Measurements from ENCODE around the gene PKNOX2.

The PKNOX2 gene

DNA sequence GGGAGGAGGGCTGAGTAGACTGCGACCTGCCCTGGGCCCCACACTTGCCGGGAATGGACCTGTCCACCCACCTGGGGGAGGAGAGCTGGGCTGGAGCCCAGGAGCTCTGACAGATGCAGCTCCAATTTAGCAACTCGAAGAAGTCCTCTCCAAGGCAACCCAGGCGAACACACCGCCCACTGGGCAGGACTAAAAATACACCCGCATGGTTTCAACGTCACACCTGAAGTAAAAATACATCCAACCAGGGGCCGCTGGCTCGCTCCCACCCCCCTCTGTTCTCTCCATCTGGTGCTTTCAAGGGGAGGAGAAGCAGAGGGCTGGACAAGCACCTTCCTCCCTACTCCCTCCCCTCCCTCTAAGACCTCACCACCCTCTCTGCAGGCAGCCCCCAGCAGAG, 211.6 kb downstream of the PKNOX2 start:
- DNase-seq (ENCODE audit: low read depth in 3 of 3, low spot score in 1 of 3), result no peak

DNA sequence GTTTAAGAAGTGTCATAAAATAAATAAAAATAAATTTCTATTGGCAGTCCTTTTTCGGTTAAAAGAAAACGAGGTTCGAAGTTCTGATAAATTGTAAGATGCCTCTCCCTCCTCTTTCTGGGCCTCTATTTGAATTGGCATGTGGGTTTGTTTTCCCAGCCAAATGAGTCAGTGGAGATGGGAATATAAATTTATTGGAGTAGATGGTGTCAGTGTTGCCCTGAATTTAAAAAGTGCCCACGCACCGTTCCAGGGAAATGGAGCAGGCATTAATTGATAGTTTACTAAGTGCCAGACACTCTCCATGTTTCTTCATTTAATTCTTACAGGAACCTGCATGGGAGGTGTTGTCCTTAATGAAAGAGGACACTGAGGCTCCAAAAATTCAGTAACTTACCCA, 212.3 kb downstream of the PKNOX2 start:
- DNase-seq (ENCODE audit: low read depth in 3 of 3, low spot score in 1 of 3), result no peak

DNA sequence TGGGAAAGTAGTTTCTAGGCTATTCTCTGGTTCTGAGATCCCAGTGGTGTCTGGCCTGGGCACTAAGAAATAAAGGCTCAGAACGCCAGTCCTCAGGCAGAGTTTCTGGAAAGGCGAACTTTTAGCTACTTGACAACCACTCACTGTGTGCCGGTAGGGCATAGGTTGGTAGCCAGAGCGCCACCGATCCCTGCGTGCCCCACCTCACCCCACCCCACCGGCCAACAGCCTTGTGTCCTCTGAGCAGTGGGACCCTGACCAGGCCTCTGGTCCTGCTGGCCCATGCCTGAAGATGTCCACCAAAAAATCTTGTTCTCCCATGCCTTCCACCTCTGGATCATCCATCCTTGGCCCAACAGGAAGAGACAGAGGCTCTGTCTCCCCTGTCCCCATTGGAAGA, 213.5 kb downstream of the PKNOX2 start:
- no peak for DNase-seq (ENCODE audit: low read depth in 3 of 3, low spot score in 1 of 3)

DNA sequence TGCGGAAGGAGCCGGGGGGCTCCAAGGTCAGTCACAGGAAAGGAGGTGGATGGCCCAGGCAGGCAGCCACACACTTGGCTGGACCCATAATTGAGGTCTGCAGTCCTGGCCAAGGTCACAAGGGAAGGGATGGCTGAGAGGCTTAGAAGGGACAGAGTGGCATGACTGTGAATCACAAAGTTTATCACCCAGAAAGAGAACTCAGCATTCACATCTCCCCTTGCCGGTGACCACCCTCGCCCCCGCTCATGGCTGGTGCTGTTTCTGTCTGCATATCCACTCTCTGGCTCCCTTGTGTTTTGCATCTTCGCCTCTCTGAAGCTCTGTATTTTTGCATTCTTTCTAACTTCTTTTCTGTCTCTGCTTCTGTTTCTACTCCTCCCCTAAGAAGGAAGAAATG, 214.0 kb downstream of the PKNOX2 start:
- DNase-seq (ENCODE audit: low read depth in 3 of 3, low spot score in 1 of 3), result no peak

DNA sequence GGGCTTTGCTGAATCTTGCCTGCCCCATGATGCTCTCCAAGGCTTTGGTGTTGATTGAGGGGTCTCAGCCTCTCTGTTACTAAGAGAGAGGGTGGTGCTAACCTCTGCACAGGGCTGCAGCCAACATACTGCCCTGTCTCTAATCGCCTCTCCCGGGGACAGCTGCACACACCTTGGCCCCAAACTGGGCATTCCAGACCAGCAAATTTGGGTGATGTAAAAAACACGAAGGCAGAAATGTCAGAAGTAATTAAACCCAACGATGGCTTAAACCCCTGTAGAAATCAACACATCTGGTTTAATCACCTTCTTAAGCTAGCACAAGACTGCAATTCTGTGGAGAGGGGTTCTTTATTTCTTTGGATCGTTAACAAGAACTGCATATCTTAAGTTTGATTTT, 215.0 kb downstream of the PKNOX2 start:
- no peak for DNase-seq (ENCODE audit: low read depth in 3 of 3, low spot score in 1 of 3)

DNA sequence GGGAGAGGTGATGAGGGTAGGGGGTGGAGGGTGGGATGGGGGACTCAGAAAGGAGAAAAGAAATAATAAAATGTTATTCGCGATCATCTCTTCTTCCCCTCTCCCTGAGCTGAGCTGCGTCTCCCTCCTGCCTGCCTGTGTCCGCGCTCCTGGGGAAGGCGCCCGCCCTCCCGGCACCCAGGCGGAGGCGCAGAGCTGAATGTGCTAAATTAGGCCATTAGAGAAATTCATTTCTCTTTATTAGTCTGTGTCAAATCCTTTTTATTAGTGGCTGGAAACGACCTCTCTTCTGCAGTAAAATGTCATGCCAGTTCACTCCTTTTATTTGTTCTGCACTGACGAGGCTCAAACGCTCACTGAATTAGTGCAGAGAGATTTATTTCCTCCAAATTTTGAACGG, 215.4 kb downstream of the PKNOX2 start:
- no peak for DNase-seq (ENCODE audit: low read depth in 3 of 3, low spot score in 1 of 3)

DNA sequence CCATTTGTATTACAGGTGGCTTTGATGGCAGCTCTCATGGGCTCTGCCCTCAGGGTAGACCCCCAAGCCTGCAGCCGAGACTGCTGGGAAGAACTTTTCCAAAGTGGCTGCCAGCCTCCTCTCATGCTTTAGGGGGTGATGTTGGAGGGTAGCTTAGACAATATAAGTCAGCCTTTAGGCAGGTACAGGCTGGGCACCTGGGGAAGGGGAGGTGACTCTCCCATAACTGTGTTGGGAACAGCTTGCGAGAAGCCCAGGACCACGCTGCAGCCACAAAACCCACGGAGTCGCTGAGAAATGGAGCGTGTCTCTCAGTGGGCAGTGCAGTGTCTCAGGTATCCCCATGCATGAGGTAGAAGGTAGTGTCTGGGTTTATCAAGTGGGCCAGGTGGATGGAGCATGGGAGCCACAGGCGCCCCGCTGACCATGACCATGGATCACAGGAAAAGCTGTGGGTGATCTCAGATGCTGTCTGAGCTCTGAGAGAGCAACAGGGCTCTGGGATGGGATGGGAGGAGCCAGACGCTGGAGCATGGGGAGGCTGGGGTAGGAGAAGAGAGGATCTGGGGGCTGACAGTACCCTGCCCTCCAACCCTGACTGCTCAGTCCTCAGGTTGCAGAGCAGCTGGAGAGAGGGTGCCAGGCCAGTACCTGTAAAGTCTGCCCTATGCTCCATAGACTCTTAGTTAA, 216.3 kb downstream of the PKNOX2 start:
- no peak for DNase-seq (ENCODE audit: low read depth in 3 of 3, low spot score in 1 of 3)

DNA sequence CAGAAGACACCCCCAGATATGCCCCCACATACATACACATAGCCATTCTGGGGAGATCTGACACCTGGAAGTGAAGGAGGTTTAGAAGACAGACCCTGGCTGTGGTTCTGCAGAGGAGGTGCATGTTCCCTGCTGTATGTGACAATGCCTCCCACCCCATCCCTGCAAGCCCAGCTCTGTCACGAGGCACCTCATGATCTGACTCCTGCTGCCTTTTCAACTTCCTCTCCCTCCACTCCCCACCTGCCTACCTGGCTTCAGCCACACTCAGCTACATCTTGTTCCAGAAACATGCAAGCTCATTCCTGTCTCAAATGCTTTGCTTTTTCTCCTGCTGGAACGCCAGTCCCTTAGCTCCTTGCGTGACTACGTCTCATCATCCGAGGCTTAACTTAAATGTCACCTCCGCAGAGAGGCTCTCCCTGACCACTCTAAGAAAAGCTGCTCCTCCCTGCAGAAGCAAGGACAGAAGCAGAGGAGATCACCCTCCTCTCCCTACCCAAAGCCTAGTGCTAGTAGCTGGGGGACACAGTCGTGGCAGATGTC, 217.0 kb downstream of the PKNOX2 start:
- no peak for DNase-seq (ENCODE audit: low read depth in 3 of 3, low spot score in 1 of 3)

DNA sequence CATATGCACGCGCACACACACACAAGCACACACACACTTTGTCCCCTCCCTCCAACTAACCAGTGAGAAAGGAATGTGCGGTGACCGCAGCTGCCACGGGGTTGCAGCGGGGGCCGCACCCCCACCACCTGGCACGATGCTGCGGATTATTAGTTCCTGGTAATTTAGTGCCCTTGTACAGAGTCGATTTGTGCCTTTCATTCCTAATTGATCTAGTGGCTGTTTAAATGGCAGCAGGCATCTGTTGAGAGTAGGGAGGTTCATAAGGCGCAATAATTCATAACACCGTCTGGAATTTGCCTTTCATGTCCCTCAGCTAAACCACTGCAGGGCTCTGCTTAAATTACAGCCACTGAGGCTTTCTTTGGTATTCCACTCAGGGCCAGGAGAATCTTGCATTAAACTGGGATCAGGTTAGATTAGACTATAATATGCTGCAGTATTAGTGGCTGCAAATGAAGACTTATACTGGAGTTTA, 217.8 kb downstream of the PKNOX2 start:
- no peak for DNase-seq (ENCODE audit: low read depth in 3 of 3, low spot score in 1 of 3)

DNA sequence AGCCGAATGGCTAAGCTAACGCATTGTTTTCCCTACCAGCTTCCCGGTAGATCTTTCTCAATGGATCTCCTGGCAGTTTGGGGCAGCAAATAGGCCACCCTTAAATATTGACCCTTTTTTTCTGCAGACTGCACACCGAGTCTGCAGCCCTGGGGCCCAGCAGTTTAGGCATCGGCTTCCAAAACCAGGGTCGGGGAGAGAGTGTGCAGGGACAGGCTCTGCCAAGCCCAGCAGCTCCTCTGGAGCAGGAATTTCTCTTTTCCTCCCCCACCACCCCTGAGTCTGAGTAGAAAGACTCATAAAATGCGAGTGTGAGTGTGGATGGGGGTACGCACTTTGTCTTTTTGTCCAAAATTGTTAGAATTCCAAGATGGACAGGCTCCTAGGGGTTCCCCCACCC, 218.3 kb downstream of the PKNOX2 start:
- no peak for DNase-seq (ENCODE audit: low read depth in 3 of 3, low spot score in 1 of 3)

DNA sequence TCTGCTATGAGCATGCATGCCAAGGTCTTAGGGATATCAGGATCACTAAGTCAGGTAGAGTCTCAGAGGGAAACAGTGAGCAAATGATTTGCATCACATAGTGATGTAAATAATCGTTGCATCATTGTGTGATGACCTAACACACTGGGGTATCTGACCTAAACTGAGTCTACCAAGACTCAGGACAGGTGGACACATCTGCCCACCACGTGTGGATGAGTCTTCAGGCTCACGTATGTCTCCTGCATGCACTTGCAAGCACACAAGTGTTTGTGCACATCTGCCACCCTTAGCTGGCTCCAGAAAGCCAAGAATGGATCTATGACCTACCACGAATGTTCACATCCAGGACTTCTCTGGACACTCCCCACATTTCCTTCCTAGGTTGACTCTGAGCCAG, 220.3 kb downstream of the PKNOX2 start:
- no peak for DNase-seq (ENCODE audit: low read depth in 3 of 3, low spot score in 1 of 3)

DNA sequence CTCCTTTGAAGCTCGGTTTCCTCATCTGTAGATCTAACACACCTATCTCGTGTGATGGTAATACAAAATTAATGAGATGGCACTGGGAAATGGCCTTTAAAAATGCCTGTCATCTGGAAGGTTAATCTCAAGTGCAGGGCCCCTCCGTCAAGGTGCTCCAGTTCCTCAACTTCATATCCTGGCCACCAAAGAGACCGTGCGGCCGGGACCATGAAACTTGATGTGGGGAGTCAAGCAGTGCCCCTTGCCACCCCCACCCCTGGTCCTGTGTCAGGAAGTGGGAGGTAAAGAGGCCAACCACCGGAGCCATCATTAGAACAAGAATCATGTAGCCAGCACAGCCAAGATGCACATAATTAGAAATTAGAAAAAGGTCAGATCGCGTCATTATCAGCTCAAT, 223.3 kb downstream of the PKNOX2 start:
- DNase-seq (ENCODE audit: low read depth in 3 of 3, low spot score in 1 of 3), result no peak

DNA sequence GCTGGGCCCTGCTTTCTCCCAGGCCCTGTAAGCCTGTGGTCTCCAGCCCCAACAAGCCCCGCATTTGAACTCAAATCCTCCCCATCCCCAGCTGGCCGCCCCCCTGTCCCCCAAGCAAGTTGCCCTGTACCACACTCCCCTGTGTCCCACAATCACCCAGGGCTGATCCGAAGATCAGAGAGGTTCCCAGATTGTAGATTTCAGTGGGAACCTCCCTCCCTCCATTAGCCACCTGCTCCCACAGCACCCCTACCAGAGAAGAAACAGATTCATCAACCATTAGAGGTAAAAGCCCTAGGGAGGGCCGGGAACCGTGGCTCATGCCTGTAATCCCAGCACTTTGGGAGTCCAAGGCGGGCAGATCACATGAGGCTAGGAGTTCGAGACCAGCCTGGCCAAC, 224.1 kb downstream of the PKNOX2 start:
- DNase-seq (ENCODE audit: low read depth in 3 of 3, low spot score in 1 of 3), result no peak

DNA sequence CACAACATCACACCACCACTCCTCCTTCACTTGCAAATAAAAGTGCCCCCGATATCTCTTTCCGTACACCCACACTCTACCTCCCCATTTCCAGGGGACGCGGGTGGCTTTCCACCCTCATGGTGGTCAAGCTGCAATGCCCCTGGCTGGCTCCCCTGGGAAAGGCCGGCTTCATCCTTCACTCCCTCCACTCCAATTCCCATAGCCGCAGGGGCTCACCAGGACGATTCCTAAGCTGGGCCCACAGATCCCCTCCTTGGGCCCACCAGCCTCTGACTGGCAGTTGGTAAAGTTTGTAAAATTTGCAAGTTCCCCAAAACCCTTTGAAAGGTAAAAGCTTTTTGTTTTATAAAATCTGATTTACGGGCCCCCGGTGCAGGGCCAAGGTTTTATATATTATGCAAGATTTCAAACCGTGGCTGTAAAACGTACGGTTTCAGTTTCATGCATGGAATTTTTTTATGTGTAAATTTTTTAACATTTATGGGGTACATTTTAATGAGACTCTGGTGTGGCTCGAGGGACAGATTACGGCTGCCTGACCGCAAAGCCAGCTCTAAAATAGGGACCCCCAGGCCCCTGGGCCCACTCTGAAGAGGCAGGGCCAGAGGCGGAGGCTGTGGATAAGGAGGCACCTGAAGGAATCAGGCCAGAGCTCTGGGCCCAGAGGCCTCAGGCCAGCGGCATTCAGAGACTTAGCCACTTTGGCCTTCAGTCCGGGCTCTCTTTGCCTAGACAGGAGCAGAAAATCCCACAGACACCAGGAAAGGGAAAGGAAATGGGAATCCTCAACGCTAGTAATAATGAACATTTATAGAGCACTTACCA, 225.0 kb downstream of the PKNOX2 start:
- DNase-seq (ENCODE audit: low read depth in 3 of 3, low spot score in 1 of 3), result no peak

DNA sequence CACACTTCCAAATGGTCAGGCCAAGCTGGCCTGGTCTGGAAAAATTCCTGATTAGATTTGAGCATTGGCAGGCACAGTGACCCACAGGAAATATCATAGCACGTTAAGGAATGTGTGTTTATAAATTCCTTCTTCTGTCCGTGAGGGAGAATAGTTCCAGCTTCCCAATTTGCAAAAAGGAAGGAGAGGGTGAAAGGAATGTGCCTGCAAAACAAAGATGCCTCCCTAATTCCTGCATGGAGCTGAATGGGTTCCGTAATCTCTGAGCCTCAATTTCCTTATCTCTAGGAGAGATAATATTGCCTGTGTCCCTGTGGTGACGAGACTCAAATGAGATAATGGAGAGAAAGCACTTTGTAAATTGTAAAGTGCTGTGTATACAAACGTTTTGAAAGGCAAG, 226.4 kb downstream of the PKNOX2 start:
- no peak for DNase-seq (ENCODE audit: low read depth in 3 of 3, low spot score in 1 of 3)

DNA sequence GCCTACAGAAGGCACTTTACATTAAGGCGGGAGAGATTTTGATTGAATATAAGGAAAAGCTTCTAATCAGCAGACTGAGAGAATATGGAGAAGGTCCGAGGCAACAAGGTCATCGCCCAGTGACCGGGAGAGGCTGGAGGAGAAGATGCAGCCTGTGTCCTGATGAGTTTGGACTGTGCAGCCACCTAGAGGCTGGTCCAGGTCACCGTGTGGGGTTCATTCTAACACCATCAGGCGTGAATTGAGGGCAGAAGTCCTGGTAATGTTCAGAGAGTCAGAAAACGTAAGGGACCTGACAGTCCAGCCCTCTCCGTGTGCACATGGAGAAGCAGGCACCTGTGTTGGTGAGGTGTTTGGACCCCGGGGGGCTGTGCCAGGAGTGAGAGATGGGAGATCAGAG, 228.8 kb downstream of the PKNOX2 start:
- no peak for DNase-seq (ENCODE audit: low read depth in 3 of 3, low spot score in 1 of 3)

DNA sequence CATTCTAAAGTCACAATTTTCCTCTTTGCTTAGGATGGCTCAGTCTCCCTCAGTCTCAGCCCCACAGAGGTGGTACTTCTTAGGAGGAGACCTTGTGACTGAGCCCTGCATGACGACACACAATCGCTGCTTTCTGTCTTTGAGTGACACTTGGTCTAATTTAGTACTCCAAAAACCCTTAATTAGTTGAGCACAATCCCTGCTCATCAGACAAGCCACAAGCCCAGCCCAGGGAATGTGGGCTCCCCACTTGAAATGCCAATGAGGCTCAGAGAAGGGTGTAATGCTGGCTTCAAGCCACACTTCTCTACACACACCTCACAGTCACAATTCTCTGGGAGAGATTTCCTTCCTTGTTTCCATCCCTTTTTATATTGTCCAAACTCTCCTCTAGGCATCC, 229.7 kb downstream of the PKNOX2 start:
- no peak for DNase-seq (ENCODE audit: low read depth in 3 of 3, low spot score in 1 of 3)

DNA sequence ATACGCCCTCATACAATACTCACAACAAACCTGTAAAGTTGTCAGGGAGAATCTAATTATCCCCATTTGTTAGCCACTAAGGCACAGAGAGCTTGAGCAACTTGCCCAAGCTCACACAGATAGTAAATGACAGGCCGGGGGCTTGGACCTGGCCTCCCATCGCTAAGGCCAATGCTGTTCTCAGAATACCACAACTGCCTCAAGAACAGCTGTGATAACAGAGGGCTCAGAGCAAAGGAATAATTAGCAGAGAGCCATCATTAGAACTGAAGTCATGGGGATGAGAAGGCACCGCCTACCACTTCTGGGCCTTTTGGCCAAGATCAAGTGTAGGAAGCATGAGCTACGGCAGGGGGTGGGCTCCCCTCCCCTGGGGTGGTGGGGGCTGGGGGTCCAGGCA, 232.9 kb downstream of the PKNOX2 start:
- DNase-seq (ENCODE audit: low read depth in 3 of 3, low spot score in 1 of 3), result no peak

DNA sequence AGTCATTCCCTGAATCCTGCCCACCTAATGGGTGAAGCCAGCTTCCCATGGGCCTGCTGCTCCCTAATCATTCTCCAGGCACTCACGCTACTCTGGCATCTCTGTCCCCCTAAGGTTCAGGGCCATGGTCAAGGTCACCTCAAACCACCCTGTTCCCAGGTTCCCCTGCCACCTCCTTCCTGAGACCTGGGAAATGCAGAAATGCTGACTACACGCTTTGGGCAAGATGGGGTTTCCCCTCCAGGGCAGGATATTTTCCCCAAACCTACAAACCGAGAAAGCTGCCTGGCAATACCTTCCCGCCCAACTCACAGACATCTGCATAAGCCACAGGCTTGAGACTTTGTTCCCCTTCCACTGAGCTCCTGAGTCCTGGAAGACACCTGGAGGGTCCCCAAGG, 233.9 kb downstream of the PKNOX2 start:
- no peak for DNase-seq (ENCODE audit: low read depth in 3 of 3, low spot score in 1 of 3)

DNA sequence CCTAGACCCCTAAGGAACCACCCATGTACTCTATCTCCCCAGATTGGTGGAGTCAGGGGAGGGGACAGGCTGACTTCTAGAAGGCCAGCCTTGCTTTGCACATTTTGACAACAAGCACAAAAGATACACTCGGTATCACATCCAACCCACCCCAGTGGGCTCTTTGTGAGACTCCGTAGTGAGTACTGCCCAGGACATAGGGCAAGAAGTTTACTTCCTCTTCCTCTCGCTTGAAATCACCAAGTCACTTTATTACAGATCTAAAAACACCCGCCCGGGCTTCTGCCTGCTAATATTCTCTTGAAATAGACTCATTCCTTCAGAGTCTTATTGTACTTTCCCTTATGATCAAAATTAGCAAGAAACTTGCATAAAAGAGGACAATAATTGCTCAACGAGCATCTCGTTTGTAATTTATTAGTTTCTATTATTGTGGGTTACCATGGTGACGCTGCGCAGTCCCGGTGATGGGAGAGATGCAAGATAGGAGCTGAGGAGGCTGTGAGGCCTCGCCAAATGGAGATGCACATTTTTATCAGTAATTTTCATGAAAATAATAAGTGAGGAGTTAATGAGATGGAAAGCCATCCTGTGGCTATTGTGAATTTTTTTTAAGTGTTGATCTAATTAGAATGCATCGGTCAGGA, 234.6 kb downstream of the PKNOX2 start:
- no peak for DNase-seq (ENCODE audit: low read depth in 3 of 3, low spot score in 1 of 3)

DNA sequence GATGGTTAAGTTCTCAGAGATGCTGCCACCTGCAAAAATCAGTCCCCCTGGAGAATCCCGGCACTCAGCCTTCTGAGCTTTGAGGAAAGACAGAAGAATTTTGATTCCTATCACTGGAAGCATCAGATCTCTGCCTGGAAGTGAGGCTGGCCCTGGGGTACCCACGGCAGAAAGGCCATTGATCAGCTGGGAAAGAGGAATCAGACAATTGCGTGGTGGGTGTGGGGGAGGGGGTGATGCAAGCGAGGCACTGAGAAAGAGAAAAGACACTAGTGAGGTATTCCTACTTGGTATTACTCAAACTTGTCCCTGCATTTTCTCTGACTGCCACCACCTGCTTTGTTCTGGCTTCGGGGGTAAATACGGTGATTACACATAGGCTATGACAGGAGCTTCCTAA, 235.4 kb downstream of the PKNOX2 start:
- no peak for DNase-seq (ENCODE audit: low read depth in 3 of 3, low spot score in 1 of 3)

DNA sequence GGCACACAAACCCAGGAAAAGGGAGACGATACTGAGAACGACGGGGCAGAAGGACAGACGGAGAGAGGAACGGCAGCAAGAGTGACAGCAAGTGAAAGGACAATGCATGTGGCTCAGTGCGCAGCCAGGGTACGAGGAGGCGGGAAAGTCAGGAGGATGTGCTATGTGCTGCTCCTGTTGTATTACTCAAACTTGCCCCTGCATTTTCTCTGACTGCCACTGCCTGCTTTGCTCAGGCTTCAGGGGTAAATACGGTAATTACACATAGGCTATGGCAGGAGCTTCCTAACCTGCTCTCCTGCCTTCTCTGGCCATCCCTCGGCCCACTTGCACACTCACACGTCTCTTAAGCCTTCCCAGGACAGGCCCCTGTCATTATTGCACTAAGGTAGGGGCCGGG, 236.7 kb downstream of the PKNOX2 start:
- DNase-seq (ENCODE audit: low read depth in 3 of 3, low spot score in 1 of 3), result no peak

Data from stimulated activated CD4-positive, alpha-beta T cell treated with anti-CD3 and anti-CD28 coated beads, TNF-alpha, amount 100 ng/mL, for 1 hour (primary cell).